ENCODE measurements around the gene MAP2K6. TPM values are rescaled to one million over a fixed set of nuclear protein-coding genes. Genes with fewer than 3 reads are reported as not detected.

The MAP2K6 gene
- total RNA-seq, 1 experiment from 2014 or later: 43.0 TPM

GRCh38 chr17:69534235-69534621, 119.7 kb downstream of the MAP2K6 start (continued):
- no peak for TF ChIP-seq ZNF425 (CRISPR knock-in tag; conservative IDR thresholded peaks at IDR 0.05)

GRCh38 chr17:69535016-69535570, 120.6 kb downstream of the MAP2K6 start:
- Mint-ChIP-seq H3K4me3 (no peak overlapping the region), H3K27ac (no peak overlapping the region; the same call in 1 of the 2 replicates), H3K27me3 (ENCODE audit: low read depth) (no peaks in the 10 kb centered on the region), H3K36me3 (peaks cover 37% of the 10 kb centered on the region), H3K9me3 (no peaks in the 10 kb centered on the region), H3K4me1 (peaks cover 24% of the 10 kb centered on the region)
- ChIA-PET POLR2A (interaction anchor here (0.6 kb wide), 1 partner anchor 604 kb away, joined by 3 read pairs; no protein-coding TSS in a partner anchor), CTCF (no interaction called here)
- ATAC-seq: no peak
- DNase-seq (ENCODE audit: low spot score): no peak
- TF ChIP-seq TEAD4 (CRISPR knock-in tag; IDR thresholded peaks at IDR 0.05): no peak
- TF ChIP-seq MLX (CRISPR knock-in tag; IDR thresholded peaks at IDR 0.05): no peak
- no peak for TF ChIP-seq SMAD3 (CRISPR knock-in tag; IDR thresholded peaks at IDR 0.05; ENCODE audit: borderline replicate concordance)
- TF ChIP-seq E2F4 (CRISPR knock-in tag; IDR thresholded peaks at IDR 0.05; ENCODE audit: borderline replicate concordance, low read depth): no peak
- TF ChIP-seq ZNF232 (CRISPR knock-in tag; IDR thresholded peaks at IDR 0.05): no peak
- TF ChIP-seq NR3C1 (CRISPR knock-in tag; conservative IDR thresholded peaks at IDR 0.05; ENCODE audit: low read depth): no peak
- TF ChIP-seq ZNF219 (CRISPR knock-in tag; IDR thresholded peaks at IDR 0.05; ENCODE audit: borderline replicate concordance): no peak
- no peak for TF ChIP-seq IRF1 (CRISPR knock-in tag; IDR thresholded peaks at IDR 0.05)
- no peak for TF ChIP-seq AR (CRISPR knock-in tag; IDR thresholded peaks at IDR 0.05)
- TF ChIP-seq PRDM15 (CRISPR knock-in tag; IDR thresholded peaks at IDR 0.05): no peak
- no peak for TF ChIP-seq ZNF121 (CRISPR knock-in tag; IDR thresholded peaks at IDR 0.05)
- TF ChIP-seq ZNF317 (CRISPR knock-in tag; IDR thresholded peaks at IDR 0.05; ENCODE audit: borderline replicate concordance, low read depth): no peak
- TF ChIP-seq SOX15 (CRISPR knock-in tag; IDR thresholded peaks at IDR 0.05): no peak
- no peak for TF ChIP-seq NFYB (CRISPR knock-in tag; conservative IDR thresholded peaks at IDR 0.05; ENCODE audit: low read depth)
- no peak for TF ChIP-seq ATF6 (CRISPR knock-in tag; IDR thresholded peaks at IDR 0.05)
- TF ChIP-seq ZMAT4 (CRISPR knock-in tag; IDR thresholded peaks at IDR 0.05): no peak
- no peak for TF ChIP-seq SP1 (CRISPR knock-in tag; conservative IDR thresholded peaks at IDR 0.05)
- no peak for TF ChIP-seq ZNF512 (CRISPR knock-in tag; IDR thresholded peaks at IDR 0.05; ENCODE audit: borderline replicate concordance)
